ENCODE data around the gene IRF4. TPM values are rescaled to one million over a fixed set of nuclear protein-coding genes. Genes with fewer than 3 reads are reported as not detected.

Gene IRF4
- total RNA-seq, 1 donor from 2014 or later, result not detected

DNA sequence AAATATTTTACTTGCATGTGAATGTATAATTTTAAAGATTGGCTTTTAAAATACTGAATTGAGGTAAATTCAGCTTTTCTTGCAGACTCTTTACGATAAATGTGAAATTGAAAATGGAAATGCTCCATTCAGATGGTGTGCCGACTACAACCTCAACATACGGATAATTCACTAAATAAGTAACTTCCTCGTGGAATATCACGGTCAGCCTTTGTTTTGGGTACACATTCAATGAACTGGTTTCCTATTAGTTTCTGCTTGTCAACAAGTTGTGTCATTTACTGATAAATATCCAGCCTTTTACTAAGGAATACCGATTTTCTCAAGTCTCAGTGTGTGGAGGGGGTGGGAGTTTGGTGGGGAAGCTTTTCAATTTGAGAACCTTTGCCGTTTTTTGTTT is 2.4 kb upstream of the IRF4 start:
- Mint-ChIP-seq H3K4me3 (ENCODE audit: unreplicated experiment) (no peak overlapping the region), H3K9me3 (ENCODE audit: unreplicated experiment) (no peaks in the 10 kb centered on the region), H3K27me3 (ENCODE audit: unreplicated experiment) (peaks cover 71% of the 10 kb centered on the region), H3K36me3 (ENCODE audit: unreplicated experiment) (no peaks in the 10 kb centered on the region), H3K4me1 (ENCODE audit: unreplicated experiment) (peaks cover 18% of the 10 kb centered on the region), H3K27ac (ENCODE audit: unreplicated experiment) (no peak overlapping the region)
- DNase-seq (ENCODE audit: extremely low spot score, unreplicated experiment), result no peak
- TF ChIP-seq CTCF (IDR thresholded peaks at IDR 0.05), result no peak

- H3K4me1 Mint-ChIP-seq (ENCODE audit: unreplicated experiment), result peaks cover 18% of the 10 kb centered on the region
- H3K4me3 Mint-ChIP-seq (ENCODE audit: unreplicated experiment), result no peak overlapping the region
- H3K27me3 Mint-ChIP-seq (ENCODE audit: unreplicated experiment), result peaks cover 70% of the 10 kb centered on the region
- H3K9me3 Mint-ChIP-seq (ENCODE audit: unreplicated experiment), result no peaks in the 10 kb centered on the region
- H3K36me3 Mint-ChIP-seq (ENCODE audit: unreplicated experiment), result no peaks in the 10 kb centered on the region
- TF ChIP-seq CTCF (IDR thresholded peaks at IDR 0.05), result no peak
- DNase-seq (ENCODE audit: extremely low spot score, unreplicated experiment), result no peak
- H3K27ac Mint-ChIP-seq (ENCODE audit: unreplicated experiment), result no peak overlapping the region
Observed at GRCh38 chr6:389622-390021, 1.9 kb upstream of the IRF4 start.

GRCh38 chr6:390914-391558 is 516 bp upstream of the IRF4 start:
- Mint-ChIP-seq H3K36me3 (ENCODE audit: unreplicated experiment) (no peaks in the 10 kb centered on the region), H3K4me1 (ENCODE audit: unreplicated experiment) (peaks cover 18% of the 10 kb centered on the region), H3K9me3 (ENCODE audit: unreplicated experiment) (no peaks in the 10 kb centered on the region), H3K27ac (ENCODE audit: unreplicated experiment) (no peak overlapping the region), H3K4me3 (ENCODE audit: unreplicated experiment) (peak overlapping the region; percentile 68), H3K27me3 (ENCODE audit: unreplicated experiment) (peaks cover 80% of the 10 kb centered on the region)
- TF ChIP-seq CTCF (IDR thresholded peaks at IDR 0.05), result no peak
- no peak for DNase-seq (ENCODE audit: extremely low spot score, unreplicated experiment)

DNA sequence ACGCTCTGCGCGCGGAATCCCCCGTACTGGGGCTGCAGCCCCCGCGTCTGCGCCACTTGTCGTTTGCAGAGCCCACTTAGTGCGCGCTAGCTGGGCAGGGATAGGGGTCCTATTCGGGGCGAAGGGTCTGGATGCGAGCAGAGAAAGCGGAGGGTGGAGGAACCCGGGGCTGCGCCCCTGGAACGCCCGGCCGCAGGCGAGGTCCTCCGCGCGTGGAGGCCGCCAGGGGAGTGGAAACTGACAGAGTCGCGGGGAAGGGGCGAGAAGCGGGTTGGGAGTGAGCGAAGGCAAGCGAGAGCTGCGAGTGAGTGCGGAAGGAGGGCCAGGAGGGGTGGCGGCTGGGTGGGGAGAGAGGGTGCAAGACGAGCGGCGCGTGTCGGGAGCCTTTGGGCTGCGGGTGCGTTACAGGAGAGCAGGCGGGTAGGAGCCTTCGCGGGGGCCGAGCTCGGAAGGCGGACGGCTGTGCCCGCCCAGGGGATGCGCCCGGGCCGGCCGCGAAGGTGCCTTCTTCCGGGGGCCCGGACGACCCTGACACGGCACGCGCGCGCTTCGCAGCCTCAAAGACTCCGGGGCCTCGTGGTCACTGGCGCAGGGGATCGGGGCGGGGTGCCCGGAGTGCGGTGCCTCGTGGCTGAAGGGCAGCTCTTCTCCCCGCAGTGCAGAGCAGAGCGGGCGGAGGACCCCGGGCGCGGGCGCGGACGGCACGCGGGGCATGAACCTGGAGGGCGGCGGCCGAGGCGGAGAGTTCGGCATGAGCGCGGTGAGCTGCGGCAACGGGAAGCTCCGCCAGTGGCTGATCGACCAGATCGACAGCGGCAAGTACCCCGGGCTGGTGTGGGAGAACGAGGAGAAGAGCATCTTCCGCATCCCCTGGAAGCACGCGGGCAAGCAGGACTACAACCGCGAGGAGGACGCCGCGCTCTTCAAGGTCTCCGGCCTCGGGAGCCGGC is 1.2 kb downstream of the IRF4 start:
- H3K4me3 Mint-ChIP-seq (ENCODE audit: unreplicated experiment), result peak overlapping the region; percentile 57
- no peaks in the 10 kb centered on the region for H3K36me3 Mint-ChIP-seq (ENCODE audit: unreplicated experiment)
- peaks cover 18% of the 10 kb centered on the region for H3K4me1 Mint-ChIP-seq (ENCODE audit: unreplicated experiment)
- H3K27ac Mint-ChIP-seq (ENCODE audit: unreplicated experiment), result no peak overlapping the region
- no peaks in the 10 kb centered on the region for H3K9me3 Mint-ChIP-seq (ENCODE audit: unreplicated experiment)
- DNase-seq (ENCODE audit: extremely low spot score, unreplicated experiment), result no peak
- H3K27me3 Mint-ChIP-seq (ENCODE audit: unreplicated experiment), result peaks cover 77% of the 10 kb centered on the region
- TF ChIP-seq CTCF (IDR thresholded peaks at IDR 0.05), result no peak
